HEK293 (cell line): ENCODE data around the gene GPR141.

Experiments used
- CTCF ChIA-PET: fragments of 350-600 bp; formaldehyde crosslinking; extraction: SDS; loops from one replicate; lab custom pipeline; 2021; ENCODE audit warnings: antibody characterized with exemption; lab: Yijun Ruan, JAX
- POLR2A ChIA-PET: fragments of 300-600 bp; formaldehyde crosslinking; extraction: SDS; loops from one replicate; lab custom pipeline; 2020; ENCODE audit warnings: antibody characterized with exemption, inconsistent platforms; lab: Yijun Ruan, JAX
- H3K27ac ChIP-seq: fragments of 200-500 bp; sonication (Bioruptor generic); 2 replicates; pipeline ENCODE4 v1.5.1; 2014; ENCODE audit warnings: low read depth, low read length, control low read depth, inconsistent platforms; ENCODE audit errors: extremely low read depth
- H3K36me3 ChIP-seq, 2 experiments: fragments of 200-500 bp in 1 of 2; sonication (Bioruptor generic) in 1 of 2; 1 replicate in 1 of 2; 2 replicates in 1 of 2; pipeline ENCODE4 v1.5.1; 2014 to 2017; ENCODE audit warnings: inconsistent platforms in 2 of 2, low read length in 2 of 2; ENCODE audit not compliant: control insufficient read depth in 2 of 2, insufficient read depth in 1 of 2
- H3K4me1 ChIP-seq: fragments of 200-500 bp; sonication (Bioruptor generic); 2 replicates; pipeline ENCODE4 v1.5.1; 2014; ENCODE audit warnings: mild to moderate bottlenecking, low read length, inconsistent platforms; ENCODE audit not compliant: control insufficient read depth, insufficient read depth
- H3K4me3 ChIP-seq: 2 replicates; pipeline ENCODE4 v1.5.1; 2011; ENCODE audit warnings: low read depth, mild to moderate bottlenecking, control low read depth, low read length, moderate library complexity
- H3K9me3 ChIP-seq: fragments of 200-500 bp; sonication (Bioruptor generic); 2 replicates; pipeline ENCODE4 v1.5.1; 2014; ENCODE audit warnings: low read depth, low read length, inconsistent platforms; ENCODE audit not compliant: control insufficient read depth, insufficient read depth
- GLIS1 ChIP-seq: fragments of 450-650 bp; formaldehyde crosslinking; IDR thresholded peaks from 2 replicates; pipeline ENCODE4 v1.5.1; 2016; ENCODE audit warnings: missing biosample characterization, missing genetic modification characterization
- MZF1 ChIP-seq: fragments of 450-650 bp; formaldehyde crosslinking; IDR thresholded peaks from 2 replicates; pipeline ENCODE4 v1.5.1; 2017; ENCODE audit warnings: missing biosample characterization, missing genetic modification characterization, borderline replicate concordance
- YY1 ChIP-seq: fragments of 450-650 bp; formaldehyde crosslinking; IDR thresholded peaks from 2 replicates; pipeline ENCODE4 v1.5.1; 2018; ENCODE audit warnings: missing biosample characterization, missing genetic modification characterization
- ZBTB1 ChIP-seq: fragments of 450-650 bp; formaldehyde crosslinking; IDR thresholded peaks from 2 replicates; pipeline ENCODE4 v1.5.1; 2016; ENCODE audit warnings: missing biosample characterization, missing genetic modification characterization
- ZBTB20 ChIP-seq: fragments of 450-650 bp; formaldehyde crosslinking; IDR thresholded peaks from 2 replicates; pipeline ENCODE4 v1.5.1; 2016; ENCODE audit warnings: missing biosample characterization, missing genetic modification characterization
- ZNF133 ChIP-seq: fragments of 450-650 bp; formaldehyde crosslinking; IDR thresholded peaks from 2 replicates; pipeline ENCODE4 v1.5.1; 2016; ENCODE audit warnings: missing biosample characterization, missing genetic modification characterization
- ZNF146 ChIP-seq: fragments of 450-650 bp; formaldehyde crosslinking; IDR thresholded peaks from 2 replicates; pipeline ENCODE4 v1.5.1; 2016; ENCODE audit warnings: missing biosample characterization, missing genetic modification characterization
- ZNF157 ChIP-seq: fragments of 450-650 bp; formaldehyde crosslinking; IDR thresholded peaks from 2 replicates; pipeline ENCODE4 v1.5.1; 2016; ENCODE audit warnings: missing biosample characterization, missing genetic modification characterization
- ZNF202 ChIP-seq: fragments of 450-650 bp; formaldehyde crosslinking; IDR thresholded peaks from 2 replicates; pipeline ENCODE4 v1.5.1; 2016; ENCODE audit warnings: missing biosample characterization, missing genetic modification characterization, borderline replicate concordance
- ZNF248 ChIP-seq: fragments of 450-650 bp; formaldehyde crosslinking; IDR thresholded peaks from 2 replicates; pipeline ENCODE4 v1.5.1; 2017; ENCODE audit warnings: missing biosample characterization, missing genetic modification characterization
- ZNF26 ChIP-seq: fragments of 450-650 bp; formaldehyde crosslinking; IDR thresholded peaks from 2 replicates; pipeline ENCODE4 v1.5.1; 2016; ENCODE audit warnings: missing biosample characterization, missing genetic modification characterization
- ZNF354C ChIP-seq: fragments of 450-650 bp; formaldehyde crosslinking; IDR thresholded peaks from 2 replicates; pipeline ENCODE4 v1.5.1; 2016; ENCODE audit warnings: missing biosample characterization, missing genetic modification characterization, low read depth, borderline replicate concordance
- ZNF488 ChIP-seq: fragments of 450-650 bp; formaldehyde crosslinking; IDR thresholded peaks from 2 replicates; pipeline ENCODE4 v1.5.1; 2016; ENCODE audit warnings: missing biosample characterization, missing genetic modification characterization
- ZNF544 ChIP-seq: fragments of 450-650 bp; formaldehyde crosslinking; IDR thresholded peaks from 2 replicates; pipeline ENCODE4 v1.5.0; 2017; ENCODE audit warnings: missing biosample characterization, missing genetic modification characterization
- ZNF571 ChIP-seq: fragments of 450-650 bp; formaldehyde crosslinking; IDR thresholded peaks from 2 replicates; pipeline ENCODE4 v1.5.0; 2017; ENCODE audit warnings: missing biosample characterization, missing genetic modification characterization
- ZNF664 ChIP-seq: fragments of 450-650 bp; formaldehyde crosslinking; IDR thresholded peaks from 2 replicates; pipeline ENCODE4 v1.5.1; 2016; ENCODE audit warnings: missing biosample characterization, missing genetic modification characterization
- ZNF701 ChIP-seq: fragments of 450-650 bp; formaldehyde crosslinking; IDR thresholded peaks from 2 replicates; pipeline ENCODE4 v1.5.1; 2016; ENCODE audit warnings: missing biosample characterization, missing genetic modification characterization
- ZSCAN30 ChIP-seq: fragments of 450-650 bp; IDR thresholded peaks from 2 replicates; pipeline ENCODE4 v1.5.1; 2018; ENCODE audit warnings: missing biosample characterization, mild to moderate bottlenecking, missing genetic modification characterization, moderate library complexity
- TF ChIP-seq, protein P1 (sequence below): fragments of 450-650 bp; formaldehyde crosslinking; IDR thresholded peaks from 2 replicates; pipeline ENCODE4 v1.5.1; 2016; ENCODE audit warnings: missing biosample characterization, missing genetic modification characterization
- TF ChIP-seq, protein P2 (sequence below): fragments of 450-650 bp; formaldehyde crosslinking; IDR thresholded peaks from 2 replicates; pipeline ENCODE4 v1.5.1; 2016; ENCODE audit warnings: missing biosample characterization, missing genetic modification characterization
- TF ChIP-seq, protein P3 (sequence below): fragments of 450-650 bp; formaldehyde crosslinking; IDR thresholded peaks from 2 replicates; pipeline ENCODE4 v1.5.1; 2016; ENCODE audit warnings: missing biosample characterization, missing genetic modification characterization
- TF ChIP-seq, protein P4 (sequence below): fragments of 450-650 bp; formaldehyde crosslinking; IDR thresholded peaks from 2 replicates; pipeline ENCODE4 v1.5.1; 2016; ENCODE audit warnings: missing biosample characterization, missing genetic modification characterization

GPR141 gene

DNA sequence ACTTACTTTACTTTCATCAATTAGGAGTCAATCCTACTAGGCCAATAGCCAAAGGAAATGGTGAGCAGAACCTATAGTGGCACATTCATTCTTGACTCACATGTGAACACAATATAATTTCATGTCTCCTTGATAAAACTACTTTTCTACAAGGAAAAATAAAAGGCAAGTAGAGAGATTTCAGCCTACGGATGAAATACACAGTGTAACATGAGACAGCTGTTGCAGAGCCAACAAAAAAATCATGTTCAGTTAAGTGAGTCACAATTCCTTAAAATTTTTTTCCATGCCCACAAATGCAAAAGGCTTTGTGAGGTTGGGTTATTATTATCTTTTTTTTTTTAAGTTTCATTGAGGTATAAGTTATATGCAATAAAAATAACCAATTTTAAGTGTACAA, 54.8 kb downstream of the GPR141 start:
- CTCF ChIA-PET: interaction anchor here (0.6 kb wide), 1 partner anchor 931 kb away, joined by 4 read pairs; no protein-coding TSS in a partner anchor
- no peaks in the 10 kb centered on the region for H3K4me1 ChIP-seq
- TF ChIP-seq GLIS1 (no peak), ZNF26 (tag by site-specific recombination) (no peak), ZNF701 (tag by site-specific recombination) (no peak), ZNF248 (tag by site-specific recombination) (no peak), ZBTB1 (tag by site-specific recombination) (no peak), MZF1 (no peak), ZNF544 (tag by site-specific recombination) (no peak), ZNF571 (tag by site-specific recombination) (no peak)
- H3K4me3 ChIP-seq: no peak overlapping the region
- POLR2A ChIA-PET: no interaction called here
- no peaks in the 10 kb centered on the region for H3K36me3 ChIP-seq
- no peaks in the 10 kb centered on the region for H3K9me3 ChIP-seq
- H3K27ac ChIP-seq: no peak overlapping the region

DNA sequence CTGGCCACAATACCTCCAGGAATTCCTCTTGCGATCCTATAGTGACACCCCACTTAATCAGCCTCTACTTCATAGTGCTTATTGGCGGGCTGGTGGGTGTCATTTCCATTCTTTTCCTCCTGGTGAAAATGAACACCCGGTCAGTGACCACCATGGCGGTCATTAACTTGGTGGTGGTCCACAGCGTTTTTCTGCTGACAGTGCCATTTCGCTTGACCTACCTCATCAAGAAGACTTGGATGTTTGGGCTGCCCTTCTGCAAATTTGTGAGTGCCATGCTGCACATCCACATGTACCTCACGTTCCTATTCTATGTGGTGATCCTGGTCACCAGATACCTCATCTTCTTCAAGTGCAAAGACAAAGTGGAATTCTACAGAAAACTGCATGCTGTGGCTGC, 56.8 kb downstream of the GPR141 start:
- no peak for TF ChIP-seq ZNF157
- no peak for TF ChIP-seq ZNF664 (tag by site-specific recombination)
- TF ChIP-seq, protein P1, sequence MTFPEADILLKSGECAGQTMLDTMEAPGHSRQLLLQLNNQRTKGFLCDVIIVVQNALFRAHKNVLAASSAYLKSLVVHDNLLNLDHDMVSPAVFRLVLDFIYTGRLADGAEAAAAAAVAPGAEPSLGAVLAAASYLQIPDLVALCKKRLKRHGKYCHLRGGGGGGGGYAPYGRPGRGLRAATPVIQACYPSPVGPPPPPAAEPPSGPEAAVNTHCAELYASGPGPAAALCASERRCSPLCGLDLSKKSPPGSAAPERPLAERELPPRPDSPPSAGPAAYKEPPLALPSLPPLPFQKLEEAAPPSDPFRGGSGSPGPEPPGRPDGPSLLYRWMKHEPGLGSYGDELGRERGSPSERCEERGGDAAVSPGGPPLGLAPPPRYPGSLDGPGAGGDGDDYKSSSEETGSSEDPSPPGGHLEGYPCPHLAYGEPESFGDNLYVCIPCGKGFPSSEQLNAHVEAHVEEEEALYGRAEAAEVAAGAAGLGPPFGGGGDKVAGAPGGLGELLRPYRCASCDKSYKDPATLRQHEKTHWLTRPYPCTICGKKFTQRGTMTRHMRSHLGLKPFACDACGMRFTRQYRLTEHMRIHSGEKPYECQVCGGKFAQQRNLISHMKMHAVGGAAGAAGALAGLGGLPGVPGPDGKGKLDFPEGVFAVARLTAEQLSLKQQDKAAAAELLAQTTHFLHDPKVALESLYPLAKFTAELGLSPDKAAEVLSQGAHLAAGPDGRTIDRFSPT (tag by site-specific recombination): no peak
- TF ChIP-seq ZNF133 (tag by site-specific recombination): no peak
- TF ChIP-seq ZNF146 (tag by site-specific recombination): no peak
- TF ChIP-seq, protein P2, sequence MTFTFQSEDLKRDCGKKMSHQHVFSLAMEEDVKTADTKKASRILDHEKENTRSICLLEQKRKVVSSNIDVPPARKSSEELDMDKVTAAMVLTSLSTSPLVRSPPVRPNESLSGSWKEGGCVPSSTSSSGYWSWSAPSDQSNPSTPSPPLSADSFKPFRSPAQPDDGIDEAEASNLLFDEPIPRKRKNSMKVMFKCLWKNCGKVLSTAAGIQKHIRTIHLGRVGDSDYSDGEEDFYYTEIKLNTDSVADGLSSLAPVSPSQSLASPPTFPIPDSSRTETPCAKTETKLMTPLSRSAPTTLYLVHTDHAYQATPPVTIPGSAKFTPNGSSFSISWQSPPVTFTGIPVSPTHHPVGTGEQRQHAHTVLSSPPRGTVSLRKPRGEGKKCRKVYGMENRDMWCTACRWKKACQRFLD (tag by site-specific recombination): no peak
- no peak for TF ChIP-seq ZNF202 (tag by site-specific recombination)
- no peak for TF ChIP-seq YY1 (tag by site-specific recombination)
- TF ChIP-seq, protein P3, sequence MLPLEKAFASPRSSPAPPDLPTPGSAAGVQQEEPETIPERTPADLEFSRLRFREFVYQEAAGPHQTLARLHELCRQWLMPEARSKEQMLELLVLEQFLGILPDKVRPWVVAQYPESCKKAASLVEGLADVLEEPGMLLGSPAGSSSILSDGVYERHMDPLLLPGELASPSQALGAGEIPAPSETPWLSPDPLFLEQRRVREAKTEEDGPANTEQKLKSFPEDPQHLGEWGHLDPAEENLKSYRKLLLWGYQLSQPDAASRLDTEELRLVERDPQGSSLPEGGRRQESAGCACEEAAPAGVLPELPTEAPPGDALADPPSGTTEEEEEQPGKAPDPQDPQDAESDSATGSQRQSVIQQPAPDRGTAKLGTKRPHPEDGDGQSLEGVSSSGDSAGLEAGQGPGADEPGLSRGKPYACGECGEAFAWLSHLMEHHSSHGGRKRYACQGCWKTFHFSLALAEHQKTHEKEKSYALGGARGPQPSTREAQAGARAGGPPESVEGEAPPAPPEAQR (tag by site-specific recombination): no peak
- ChIA-PET POLR2A (no interaction called here), CTCF (interaction anchor here (0.6 to 1.9 kb wide), 2 partner anchors 8 to 38 kb away, joined by 3 to 9 read pairs; no protein-coding TSS in a partner anchor)
- H3K4me1 ChIP-seq: no peaks in the 10 kb centered on the region
- H3K36me3 ChIP-seq: no peaks in the 10 kb centered on the region
- H3K27ac ChIP-seq: no peak overlapping the region
- H3K9me3 ChIP-seq: no peaks in the 10 kb centered on the region
- H3K4me3 ChIP-seq: no peak overlapping the region

GRCh38 chr7:37741776-37742175, 58.2 kb downstream of the GPR141 start:
- Histone ChIP-seq H3K36me3 (no peaks in the 10 kb centered on the region), H3K9me3 (no peaks in the 10 kb centered on the region), H3K27ac (no peak overlapping the region), H3K4me1 (no peaks in the 10 kb centered on the region), H3K4me3 (no peak overlapping the region)
- POLR2A ChIA-PET: no interaction called here
- CTCF ChIA-PET: interaction anchor here (1.9 kb wide), 1 partner anchor 9 kb away, joined by 9 read pairs; no protein-coding TSS in a partner anchor
- TF ChIP-seq GLIS1 (no peak), ZNF354C (tag by site-specific recombination) (no peak), ZBTB20 (tag by site-specific recombination) (no peak), ZNF488 (tag by site-specific recombination) (no peak), ZSCAN30 (tag by site-specific recombination) (no peak)
- TF ChIP-seq, protein P4, sequence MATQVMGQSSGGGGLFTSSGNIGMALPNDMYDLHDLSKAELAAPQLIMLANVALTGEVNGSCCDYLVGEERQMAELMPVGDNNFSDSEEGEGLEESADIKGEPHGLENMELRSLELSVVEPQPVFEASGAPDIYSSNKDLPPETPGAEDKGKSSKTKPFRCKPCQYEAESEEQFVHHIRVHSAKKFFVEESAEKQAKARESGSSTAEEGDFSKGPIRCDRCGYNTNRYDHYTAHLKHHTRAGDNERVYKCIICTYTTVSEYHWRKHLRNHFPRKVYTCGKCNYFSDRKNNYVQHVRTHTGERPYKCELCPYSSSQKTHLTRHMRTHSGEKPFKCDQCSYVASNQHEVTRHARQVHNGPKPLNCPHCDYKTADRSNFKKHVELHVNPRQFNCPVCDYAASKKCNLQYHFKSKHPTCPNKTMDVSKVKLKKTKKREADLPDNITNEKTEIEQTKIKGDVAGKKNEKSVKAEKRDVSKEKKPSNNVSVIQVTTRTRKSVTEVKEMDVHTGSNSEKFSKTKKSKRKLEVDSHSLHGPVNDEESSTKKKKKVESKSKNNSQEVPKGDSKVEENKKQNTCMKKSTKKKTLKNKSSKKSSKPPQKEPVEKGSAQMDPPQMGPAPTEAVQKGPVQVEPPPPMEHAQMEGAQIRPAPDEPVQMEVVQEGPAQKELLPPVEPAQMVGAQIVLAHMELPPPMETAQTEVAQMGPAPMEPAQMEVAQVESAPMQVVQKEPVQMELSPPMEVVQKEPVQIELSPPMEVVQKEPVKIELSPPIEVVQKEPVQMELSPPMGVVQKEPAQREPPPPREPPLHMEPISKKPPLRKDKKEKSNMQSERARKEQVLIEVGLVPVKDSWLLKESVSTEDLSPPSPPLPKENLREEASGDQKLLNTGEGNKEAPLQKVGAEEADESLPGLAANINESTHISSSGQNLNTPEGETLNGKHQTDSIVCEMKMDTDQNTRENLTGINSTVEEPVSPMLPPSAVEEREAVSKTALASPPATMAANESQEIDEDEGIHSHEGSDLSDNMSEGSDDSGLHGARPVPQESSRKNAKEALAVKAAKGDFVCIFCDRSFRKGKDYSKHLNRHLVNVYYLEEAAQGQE (tag by site-specific recombination): no peak
